GM18498 (cell line): ENCODE measurements around the gene TP53TG3D.
"Not testable (repeated sequence)": the region's sequence is repeated elsewhere in the genome, so short reads cannot be mapped to it uniquely, and the experiment has no call there.

Experiments used
- ATAC-seq: cut with Tn5 transposase; IDR thresholded peaks from one replicate; pipeline ENCODE4 v1.9.1; 2021; ENCODE audit warnings: mild to moderate bottlenecking, moderate library complexity; ENCODE audit not compliant: unreplicated experiment

The TP53TG3D gene, protein sequence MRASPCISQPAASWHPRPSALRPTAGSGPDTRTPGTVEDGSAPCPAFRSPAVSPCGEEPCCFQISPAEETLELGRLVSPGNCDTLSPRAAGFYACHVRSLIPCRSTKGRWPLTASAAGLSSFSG

DNA sequence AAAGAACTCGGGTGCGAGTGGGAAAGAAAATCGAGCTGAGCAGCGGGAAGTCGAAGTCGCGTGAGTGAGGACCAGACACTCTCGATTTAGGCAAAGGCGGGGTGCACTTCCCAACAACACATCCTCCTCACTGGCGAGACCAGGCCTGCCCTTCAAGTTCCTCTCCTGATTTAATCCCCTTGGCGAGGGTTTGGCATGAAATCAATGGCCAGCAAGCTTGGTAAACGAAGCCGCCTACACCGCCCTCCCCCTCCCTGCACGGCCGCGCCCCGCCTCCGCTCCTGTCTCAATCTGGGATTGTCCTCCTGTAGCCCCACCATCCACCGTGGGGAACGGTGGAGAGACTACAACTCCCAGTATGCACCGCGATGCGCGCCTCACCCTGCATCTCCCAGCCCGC, at the start of gene TP53TG3D:
Gene TP53TG3D, plus strand, starts transcription at position 301 of the 400 bp plus-strand sequence. Its CDS starts 68 bp downstream, at position 369.
- not testable (repeated sequence) for ATAC-seq

DNA sequence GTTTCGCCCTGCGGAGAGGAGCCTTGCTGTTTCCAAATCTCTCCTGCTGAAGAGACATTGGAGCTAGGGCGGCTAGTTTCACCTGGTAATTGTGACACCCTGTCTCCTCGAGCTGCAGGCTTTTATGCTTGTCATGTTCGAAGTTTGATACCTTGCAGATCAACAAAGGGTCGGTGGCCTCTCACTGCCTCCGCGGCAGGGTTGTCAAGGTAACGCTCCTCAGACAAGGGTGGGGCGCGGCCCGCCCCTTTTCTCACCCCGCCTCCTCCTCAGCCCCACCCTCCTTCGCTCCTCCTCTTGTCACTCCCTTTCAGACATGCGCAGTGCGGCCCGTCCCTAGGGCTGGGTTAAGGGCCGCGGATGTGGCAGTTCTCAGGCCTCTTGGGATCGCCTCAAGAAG, 421 bp downstream of the TP53TG3D start:
- ATAC-seq = not testable (repeated sequence)

DNA sequence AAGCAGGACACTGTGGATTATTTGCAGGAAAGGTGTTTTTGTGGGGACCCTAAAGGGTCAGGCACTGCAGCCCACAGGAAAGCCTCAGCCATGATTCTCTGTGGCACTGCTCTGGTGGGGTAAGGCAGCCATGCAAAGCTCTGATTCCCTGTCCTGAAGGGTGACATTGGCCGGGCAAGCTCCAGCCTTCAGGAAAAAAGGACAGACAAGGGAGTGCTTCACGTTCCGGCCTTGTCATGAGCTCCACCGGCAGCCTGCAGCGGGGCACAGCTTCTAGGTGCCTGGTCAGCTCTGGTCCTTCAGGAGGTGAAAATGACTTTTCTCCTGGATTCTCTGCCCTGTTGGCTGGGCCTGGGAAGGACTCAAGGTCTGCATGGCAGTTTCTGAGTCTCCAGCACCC, 8.4 kb downstream of the TP53TG3D start:
- ATAC-seq = not testable (repeated sequence)

DNA sequence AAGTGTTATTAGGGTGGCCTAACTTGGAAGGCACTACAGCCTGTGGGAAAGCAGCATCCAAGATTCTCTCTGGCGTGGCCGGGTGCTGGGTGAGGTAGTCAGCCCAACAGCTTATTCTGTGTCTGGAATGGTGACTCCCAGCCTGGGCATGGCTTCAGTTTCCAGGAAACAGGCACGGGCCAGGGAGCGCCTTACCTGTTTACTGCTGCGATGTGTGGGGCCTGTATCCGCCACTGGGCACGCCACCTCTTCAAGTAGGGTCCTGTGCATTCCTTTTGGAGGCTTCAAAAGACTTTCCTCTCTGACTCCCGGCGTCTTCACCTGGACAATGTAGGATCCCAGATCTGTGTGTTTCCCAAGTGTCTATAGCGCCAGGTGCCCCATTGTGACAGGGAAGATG, 10.5 kb downstream of the TP53TG3D start:
- ATAC-seq = not testable (repeated sequence)

DNA sequence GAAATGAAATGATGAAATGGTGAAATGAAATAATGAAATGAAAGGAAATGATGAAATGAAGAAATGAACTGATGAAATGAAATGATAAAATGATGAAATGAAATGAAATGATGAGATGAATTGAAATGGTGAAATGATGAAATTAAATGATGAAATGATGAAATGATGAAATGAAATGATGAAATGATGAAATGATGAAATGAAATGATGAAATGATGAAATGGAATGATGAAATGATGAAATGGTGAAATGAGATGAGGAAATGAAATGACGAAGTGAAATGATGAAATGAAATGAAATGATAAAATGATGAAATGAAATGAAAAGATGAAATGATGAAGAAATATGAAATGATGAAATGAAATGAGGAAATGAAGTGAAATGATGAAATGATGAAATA, 28.8 kb downstream of the TP53TG3D start:
- not testable (repeated sequence) for ATAC-seq

DNA sequence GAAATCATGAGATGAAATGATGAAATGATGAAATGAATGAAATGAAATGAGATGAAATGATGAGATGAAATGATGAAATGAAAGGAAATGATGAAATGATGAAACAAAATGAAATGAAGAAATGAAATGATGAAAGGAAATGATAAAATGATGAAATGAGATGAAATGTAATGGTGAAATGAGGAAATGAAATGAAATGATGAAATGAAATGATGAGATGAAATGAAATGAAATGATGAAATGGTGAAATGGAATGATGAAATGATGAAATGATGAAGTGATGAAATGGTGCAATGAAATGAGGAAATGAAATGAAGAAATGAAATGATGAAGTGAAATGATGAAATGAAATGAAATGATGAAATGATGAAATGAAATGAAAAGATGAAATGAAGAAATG, 29.9 kb downstream of the TP53TG3D start:
- ATAC-seq = not testable (repeated sequence)

DNA sequence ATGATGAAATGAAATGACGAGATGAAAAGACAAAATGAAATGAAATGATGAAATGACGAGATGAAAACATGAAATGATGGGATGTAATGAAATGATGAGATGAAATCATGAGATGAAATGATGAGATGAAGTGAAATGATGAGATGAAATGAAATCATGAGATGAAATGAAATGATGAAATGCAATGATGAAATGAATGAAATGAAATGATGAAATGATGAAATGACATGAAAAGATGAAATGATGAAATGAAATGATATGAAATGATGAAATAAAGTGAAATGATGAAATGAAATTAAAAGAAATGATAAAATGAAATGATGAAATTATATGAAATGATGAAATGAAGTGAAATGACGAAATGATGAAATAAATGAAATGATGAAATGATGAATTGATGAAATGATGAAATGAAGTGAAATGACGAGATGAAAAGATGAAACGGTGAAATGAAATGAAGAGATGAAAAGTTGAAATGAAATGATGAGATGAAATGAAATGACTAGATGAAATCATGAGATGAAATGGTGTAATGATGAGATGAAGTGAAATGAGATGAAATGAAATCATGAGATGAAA, 30.9 kb downstream of the TP53TG3D start:
- not testable (repeated sequence) for ATAC-seq

DNA sequence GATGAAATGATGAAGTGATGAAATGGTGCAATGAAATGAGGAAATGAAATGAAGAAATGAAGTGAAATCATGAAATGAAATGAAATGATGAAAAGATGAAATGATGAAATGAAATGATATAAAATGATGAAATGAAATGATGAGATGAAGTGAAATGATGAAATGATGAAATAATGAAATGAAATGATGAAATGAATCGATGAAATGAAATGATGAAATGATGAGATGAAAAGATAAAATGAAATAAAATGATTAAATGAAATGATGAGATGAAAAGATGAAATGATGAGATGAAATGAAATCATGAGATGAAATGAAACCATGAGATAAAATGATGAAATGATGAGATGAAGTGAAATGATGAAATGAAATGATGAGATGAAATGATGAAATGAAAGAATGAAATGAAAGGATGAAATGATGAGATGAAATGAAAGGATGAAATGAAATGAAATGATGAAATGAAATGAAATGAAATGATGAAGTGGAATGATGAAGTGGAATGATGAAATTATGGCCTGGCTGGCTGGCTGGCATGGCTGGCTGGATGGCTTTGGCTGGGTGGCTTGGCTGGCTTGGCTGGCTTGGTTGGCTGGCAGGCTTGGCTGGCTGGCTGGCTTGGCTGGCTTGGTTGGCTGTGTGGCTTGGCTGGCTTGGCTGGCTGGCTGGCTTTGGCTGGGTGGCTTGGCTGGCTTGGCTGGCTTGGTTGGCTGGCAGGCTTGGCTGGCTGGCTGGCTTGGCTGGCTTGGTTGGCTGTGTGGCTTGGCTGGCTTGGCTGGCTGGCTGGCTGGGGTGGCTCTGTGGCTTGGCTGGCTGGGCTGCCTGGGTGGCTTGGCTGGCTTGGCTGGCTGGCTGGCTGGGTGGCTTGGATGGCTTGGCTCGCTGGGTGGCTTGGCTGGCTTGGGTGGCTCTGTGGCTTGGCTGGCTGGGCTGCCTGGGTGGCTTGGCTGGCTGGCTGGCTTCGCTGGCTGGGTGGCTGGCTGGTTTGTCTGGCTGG, 32.0 kb downstream of the TP53TG3D start:
- not testable (repeated sequence) for ATAC-seq

DNA sequence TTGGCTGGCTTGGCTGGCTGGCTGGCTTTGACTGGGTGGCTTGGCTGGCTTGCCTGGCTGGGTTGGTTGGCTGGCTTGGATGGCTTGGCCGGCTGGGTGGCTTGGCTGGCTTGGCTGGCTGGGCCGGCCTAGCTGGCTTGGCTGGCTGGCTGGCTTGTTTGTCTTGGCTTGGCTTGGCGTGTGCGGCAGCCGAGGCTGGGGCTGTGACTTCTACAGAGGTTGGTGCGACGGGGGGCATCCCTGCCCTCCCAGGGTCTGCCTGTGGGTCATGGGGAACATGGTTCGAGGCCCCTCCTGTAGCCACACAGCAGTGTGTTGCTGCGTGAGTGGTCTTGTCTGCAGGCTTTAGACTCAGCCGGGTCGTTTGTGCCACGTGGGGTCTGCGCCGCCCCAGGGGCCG, 33.1 kb downstream of the TP53TG3D start:
- ATAC-seq = not testable (repeated sequence)

DNA sequence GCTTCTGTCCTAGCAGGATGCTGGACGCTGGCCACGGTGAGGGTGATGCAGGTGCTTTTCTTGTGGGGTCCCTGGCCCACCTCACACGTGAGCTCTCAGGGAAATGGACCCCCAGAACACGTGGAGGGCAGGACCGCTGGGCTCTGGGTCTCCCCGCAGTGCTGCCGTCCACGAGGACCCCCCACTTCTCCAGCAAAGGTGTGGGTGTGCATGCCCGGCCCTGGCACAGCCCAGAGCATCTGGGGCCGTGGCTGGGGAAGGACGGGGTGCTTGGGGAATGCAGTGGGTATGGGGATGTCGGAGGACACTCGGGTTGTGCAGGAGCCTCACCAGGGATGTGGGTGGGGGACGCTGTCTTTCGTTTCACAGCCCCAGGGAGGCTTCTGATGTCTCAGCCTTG, 34.7 kb downstream of the TP53TG3D start:
- ATAC-seq = not testable (repeated sequence)

DNA sequence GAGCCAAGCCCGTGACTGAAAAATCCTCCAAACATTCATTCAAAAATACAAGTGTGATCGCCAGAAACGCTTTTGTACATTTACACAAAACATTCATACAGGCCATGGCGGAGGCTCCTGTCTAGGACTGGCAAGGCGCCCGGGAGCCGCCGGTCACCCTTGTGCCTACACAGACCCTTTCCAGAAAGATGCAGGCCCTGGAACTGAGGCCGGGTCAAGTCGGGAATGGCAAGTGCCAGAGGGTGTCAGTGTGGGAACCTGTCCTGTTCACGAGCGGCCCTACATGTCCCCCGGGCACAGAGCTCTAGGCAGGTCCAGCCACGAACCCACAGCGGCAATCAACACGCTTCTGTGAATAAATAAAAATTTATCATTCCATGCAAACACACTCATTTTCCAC, 36.1 kb downstream of the TP53TG3D start:
- ATAC-seq = not testable (repeated sequence)

DNA sequence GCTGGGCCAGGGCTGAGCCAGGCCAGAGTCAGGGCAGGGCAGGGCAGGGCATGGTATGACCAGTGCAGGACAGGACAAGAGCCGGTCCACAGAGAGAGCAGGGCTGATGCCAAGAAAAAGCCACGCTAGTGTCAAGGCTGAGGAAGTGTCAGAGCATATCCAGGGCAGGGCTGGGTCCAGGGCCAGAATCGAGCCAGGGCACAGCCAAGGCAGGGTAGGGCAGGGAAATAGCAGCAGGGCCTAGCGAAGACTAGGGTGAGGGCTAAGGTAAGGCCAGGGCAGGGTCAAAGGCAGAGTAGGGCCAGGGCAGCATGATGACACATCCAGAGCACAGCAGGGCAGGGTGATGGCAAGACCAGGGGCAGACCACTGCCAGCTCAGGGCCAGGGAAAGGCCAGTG, 49.7 kb downstream of the TP53TG3D start:
- not testable (repeated sequence) for ATAC-seq
